HepG2 (cell line): ENCODE results near the gene MAP2K3.
"Not testable (repeated sequence)": the region's sequence is repeated elsewhere in the genome, so short reads cannot be mapped to it uniquely, and the experiment has no call there.

Source experiments
- HINFP ChIP-seq: sonication (generic); formaldehyde crosslinking; IDR thresholded peaks from 2 replicates; pipeline ENCODE4 v1.4.0; 2020; ENCODE audit warnings: low read depth, mild to moderate bottlenecking, missing genetic modification reagents
- JUN ChIP-seq: sonication (generic); formaldehyde crosslinking; IDR thresholded peaks from 2 replicates; pipeline ENCODE4 v1.4.0; 2020; ENCODE audit warnings: mild to moderate bottlenecking, missing genetic modification reagents
- MAZ ChIP-seq, 2 experiments: sonication (generic) in 1 of 2; formaldehyde crosslinking in 1 of 2; IDR thresholded peaks; 2 replicates each; pipeline versions ENCODE4 v1.5.0 to v1.6.1; 2012 to 2020; ENCODE audit warnings: low read depth in 2 of 2, mild to moderate bottlenecking in 2 of 2, borderline replicate concordance in 1 of 2, improper control_type of control experiment in 1 of 2, low read length in 1 of 2, missing genetic modification reagents in 1 of 2, moderate library complexity in 1 of 2
- RFX5 ChIP-seq: IDR thresholded peaks from 2 replicates; pipeline ENCODE4 v1.6.1; 2011; ENCODE audit warnings: low read depth, low read length, improper control_type of control experiment
- TCF7L2 ChIP-seq: IDR thresholded peaks from 2 replicates; pipeline ENCODE4 v1.6.1; 2011; ENCODE audit warnings: mild to moderate bottlenecking, low read depth, low read length, moderate library complexity
- TF ChIP-seq, protein P1 (sequence below): sonication (generic); formaldehyde crosslinking; IDR thresholded peaks from 2 replicates; pipeline ENCODE4 v1.5.0; 2020; ENCODE audit warnings: mild to moderate bottlenecking, missing genetic modification reagents, moderate library complexity

DNA sequence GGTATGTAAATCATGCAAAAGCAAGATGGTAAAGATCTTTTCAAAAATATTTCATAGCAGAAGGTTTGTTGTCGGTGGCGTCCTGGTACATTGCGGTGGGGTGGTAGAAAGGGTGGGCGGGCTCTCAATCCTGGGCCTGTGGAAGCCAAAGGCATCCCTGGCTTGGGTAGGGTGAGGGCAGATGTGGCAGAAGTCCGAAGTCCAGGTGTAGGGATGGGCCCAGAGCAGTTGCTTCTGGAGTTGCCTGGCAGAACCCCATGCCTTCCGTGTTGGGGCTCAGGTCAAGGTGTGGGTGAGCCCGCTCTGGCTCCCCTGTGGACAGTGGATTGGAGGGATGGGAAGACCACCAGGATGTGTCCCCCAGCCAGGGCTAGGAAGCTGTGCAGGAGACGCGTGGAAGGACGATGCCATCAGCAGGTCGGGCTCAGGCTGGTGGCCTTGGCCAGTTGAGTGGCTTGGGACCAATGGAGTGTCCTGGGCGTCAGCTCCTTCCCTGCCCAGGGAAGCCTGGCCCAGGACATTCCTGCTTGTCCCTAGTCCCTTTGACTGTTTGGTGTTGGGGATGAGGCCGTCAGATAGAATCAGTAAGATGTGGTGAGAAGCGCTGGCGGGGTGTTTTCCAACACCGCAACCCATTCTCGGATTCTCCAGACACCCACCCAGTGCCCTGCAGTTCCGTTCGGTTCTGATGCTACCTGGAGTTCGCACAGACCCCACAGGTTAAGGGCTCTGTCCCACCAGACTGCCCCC is 21.1 kb downstream of the MAP2K3 start:
- not testable (repeated sequence) for TF ChIP-seq TCF7L2; HINFP (CRISPR knock-in tag); JUN; RFX5; MAZ (IDR thresholded peaks at IDR 0.05; ENCODE audit: borderline replicate concordance, low read depth, low read length); MAZ (CRISPR knock-in tag; IDR thresholded peaks at IDR 0.05; ENCODE audit: low read depth)
- TF ChIP-seq, protein P1, sequence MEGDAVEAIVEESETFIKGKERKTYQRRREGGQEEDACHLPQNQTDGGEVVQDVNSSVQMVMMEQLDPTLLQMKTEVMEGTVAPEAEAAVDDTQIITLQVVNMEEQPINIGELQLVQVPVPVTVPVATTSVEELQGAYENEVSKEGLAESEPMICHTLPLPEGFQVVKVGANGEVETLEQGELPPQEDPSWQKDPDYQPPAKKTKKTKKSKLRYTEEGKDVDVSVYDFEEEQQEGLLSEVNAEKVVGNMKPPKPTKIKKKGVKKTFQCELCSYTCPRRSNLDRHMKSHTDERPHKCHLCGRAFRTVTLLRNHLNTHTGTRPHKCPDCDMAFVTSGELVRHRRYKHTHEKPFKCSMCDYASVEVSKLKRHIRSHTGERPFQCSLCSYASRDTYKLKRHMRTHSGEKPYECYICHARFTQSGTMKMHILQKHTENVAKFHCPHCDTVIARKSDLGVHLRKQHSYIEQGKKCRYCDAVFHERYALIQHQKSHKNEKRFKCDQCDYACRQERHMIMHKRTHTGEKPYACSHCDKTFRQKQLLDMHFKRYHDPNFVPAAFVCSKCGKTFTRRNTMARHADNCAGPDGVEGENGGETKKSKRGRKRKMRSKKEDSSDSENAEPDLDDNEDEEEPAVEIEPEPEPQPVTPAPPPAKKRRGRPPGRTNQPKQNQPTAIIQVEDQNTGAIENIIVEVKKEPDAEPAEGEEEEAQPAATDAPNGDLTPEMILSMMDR (CRISPR knock-in tag): not testable (repeated sequence)
